ENCODE data around the gene PEX14.

- TF ChIP-seq, protein P1, sequence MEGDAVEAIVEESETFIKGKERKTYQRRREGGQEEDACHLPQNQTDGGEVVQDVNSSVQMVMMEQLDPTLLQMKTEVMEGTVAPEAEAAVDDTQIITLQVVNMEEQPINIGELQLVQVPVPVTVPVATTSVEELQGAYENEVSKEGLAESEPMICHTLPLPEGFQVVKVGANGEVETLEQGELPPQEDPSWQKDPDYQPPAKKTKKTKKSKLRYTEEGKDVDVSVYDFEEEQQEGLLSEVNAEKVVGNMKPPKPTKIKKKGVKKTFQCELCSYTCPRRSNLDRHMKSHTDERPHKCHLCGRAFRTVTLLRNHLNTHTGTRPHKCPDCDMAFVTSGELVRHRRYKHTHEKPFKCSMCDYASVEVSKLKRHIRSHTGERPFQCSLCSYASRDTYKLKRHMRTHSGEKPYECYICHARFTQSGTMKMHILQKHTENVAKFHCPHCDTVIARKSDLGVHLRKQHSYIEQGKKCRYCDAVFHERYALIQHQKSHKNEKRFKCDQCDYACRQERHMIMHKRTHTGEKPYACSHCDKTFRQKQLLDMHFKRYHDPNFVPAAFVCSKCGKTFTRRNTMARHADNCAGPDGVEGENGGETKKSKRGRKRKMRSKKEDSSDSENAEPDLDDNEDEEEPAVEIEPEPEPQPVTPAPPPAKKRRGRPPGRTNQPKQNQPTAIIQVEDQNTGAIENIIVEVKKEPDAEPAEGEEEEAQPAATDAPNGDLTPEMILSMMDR (conservative IDR thresholded peaks at IDR 0.05 in 1 of 2, IDR thresholded peaks at IDR 0.05 in 1 of 2; ENCODE audit: extremely low read depth in 1 of 2, insufficient read depth in 1 of 2, low read depth in 1 of 2, low read length in 2 of 2): no peak
- no peak for TF ChIP-seq EZH2 (IDR thresholded peaks at IDR 0.05; ENCODE audit: borderline replicate concordance, low read length)
These were observed 44.3 kb downstream of the PEX14 start for GRCh38 chr1:10519016-10519417.
